Neural cell (in vitro differentiated cells): Measurements from ENCODE around the gene TAF1A.

ENCODE experiments used
- CTCF ChIP-seq: fragments of 450-650 bp; IDR thresholded peaks from 2 replicates; pipeline ENCODE4 v1.5.1; 2014; ENCODE audit warnings: antibody characterized with exemption, mild to moderate bottlenecking, moderate library complexity; ENCODE audit not compliant: poor library complexity, severe bottlenecking
- EP300 ChIP-seq: fragments of 450-650 bp; conservative IDR thresholded peaks from 2 replicates; pipeline ENCODE4 v1.6.1; 2014; ENCODE audit warnings: antibody characterized with exemption, mild to moderate bottlenecking, moderate library complexity; ENCODE audit not compliant: poor library complexity, severe bottlenecking
- EZH2 ChIP-seq: fragments of 200-600, 300-800 bp; shearing (Covaris generic), sonication (generic); IDR thresholded peaks from 2 replicates; pipeline ENCODE4 v1.6.1; 2014; ENCODE audit warnings: antibody characterized with exemption, low read length, borderline replicate concordance, mild to moderate bottlenecking; ENCODE audit not compliant: insufficient read depth, poor library complexity, severe bottlenecking
- POLR2AphosphoS5 ChIP-seq: IDR thresholded peaks from 2 replicates; pipeline ENCODE4 v1.6.1; 2012
- RAD21 ChIP-seq: fragments of 450-650 bp; conservative IDR thresholded peaks from 2 replicates; pipeline ENCODE4 v1.6.1; 2014; ENCODE audit warnings: antibody characterized with exemption, mild to moderate bottlenecking, moderate library complexity
- TAF1 ChIP-seq: IDR thresholded peaks from 2 replicates; pipeline ENCODE4 v1.6.1; 2012; ENCODE audit warnings: low read depth
- TF ChIP-seq, protein P1 (sequence below): IDR thresholded peaks from 2 replicates; pipeline ENCODE4 v1.6.1; 2012; ENCODE audit warnings: borderline replicate concordance

- no peak for TF ChIP-seq POLR2AphosphoS5
- TF ChIP-seq, protein P1, sequence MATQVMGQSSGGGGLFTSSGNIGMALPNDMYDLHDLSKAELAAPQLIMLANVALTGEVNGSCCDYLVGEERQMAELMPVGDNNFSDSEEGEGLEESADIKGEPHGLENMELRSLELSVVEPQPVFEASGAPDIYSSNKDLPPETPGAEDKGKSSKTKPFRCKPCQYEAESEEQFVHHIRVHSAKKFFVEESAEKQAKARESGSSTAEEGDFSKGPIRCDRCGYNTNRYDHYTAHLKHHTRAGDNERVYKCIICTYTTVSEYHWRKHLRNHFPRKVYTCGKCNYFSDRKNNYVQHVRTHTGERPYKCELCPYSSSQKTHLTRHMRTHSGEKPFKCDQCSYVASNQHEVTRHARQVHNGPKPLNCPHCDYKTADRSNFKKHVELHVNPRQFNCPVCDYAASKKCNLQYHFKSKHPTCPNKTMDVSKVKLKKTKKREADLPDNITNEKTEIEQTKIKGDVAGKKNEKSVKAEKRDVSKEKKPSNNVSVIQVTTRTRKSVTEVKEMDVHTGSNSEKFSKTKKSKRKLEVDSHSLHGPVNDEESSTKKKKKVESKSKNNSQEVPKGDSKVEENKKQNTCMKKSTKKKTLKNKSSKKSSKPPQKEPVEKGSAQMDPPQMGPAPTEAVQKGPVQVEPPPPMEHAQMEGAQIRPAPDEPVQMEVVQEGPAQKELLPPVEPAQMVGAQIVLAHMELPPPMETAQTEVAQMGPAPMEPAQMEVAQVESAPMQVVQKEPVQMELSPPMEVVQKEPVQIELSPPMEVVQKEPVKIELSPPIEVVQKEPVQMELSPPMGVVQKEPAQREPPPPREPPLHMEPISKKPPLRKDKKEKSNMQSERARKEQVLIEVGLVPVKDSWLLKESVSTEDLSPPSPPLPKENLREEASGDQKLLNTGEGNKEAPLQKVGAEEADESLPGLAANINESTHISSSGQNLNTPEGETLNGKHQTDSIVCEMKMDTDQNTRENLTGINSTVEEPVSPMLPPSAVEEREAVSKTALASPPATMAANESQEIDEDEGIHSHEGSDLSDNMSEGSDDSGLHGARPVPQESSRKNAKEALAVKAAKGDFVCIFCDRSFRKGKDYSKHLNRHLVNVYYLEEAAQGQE, result no peak
- TF ChIP-seq CTCF, result no peak
- TF ChIP-seq TAF1, result no peak
- no peak for TF ChIP-seq EZH2
- TF ChIP-seq RAD21, result no peak
- TF ChIP-seq EP300, result no peak
Measured at GRCh38 chr1:222570837-222571236, 18.9 kb downstream of the TAF1A start.
